ENCODE measurements around the gene CYTL1.
"Not testable (repeated sequence)": the region's sequence is repeated elsewhere in the genome, so short reads cannot be mapped to it uniquely, and the experiment has no call there.

Gene CYTL1

DNA sequence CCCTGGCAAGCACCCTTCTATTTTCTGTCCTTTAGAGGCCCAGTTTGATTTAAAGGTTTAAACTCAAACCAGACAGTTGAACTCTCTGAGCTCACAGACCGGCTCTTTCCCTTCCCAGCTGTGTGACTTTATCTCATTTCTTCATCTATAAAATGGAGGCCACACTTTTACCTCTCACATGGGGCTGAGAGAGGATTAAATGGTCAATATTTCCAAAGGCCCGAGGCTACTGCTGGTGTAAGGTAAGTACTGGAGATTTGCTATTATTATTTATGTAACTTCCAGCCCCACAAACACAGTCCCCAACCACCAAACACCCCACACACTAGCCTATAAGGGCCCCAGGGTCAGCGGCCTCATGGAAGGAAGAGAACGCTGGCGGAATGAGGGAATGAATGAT, 13.6 kb upstream of the CYTL1 start:
- no peak for DNase-seq

DNA sequence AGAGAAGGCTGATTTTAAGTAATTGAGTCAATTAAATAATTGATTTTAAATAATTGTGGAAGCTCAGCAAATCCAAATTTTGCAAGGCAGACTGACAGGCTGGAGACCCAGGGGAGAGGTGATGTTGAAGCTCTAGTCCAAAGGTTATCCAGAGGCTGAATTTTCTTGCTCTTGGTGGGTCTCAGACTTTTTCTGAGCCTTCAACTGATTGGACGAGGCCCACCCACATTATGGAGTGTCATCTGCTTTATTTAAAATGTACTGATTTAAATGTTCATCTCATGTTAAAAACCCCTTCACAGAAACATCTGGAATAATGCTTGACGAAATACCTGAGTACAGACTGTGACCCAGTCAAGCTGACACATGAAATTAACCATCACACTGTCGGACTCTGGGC, 11.7 kb upstream of the CYTL1 start:
- no peak for DNase-seq

DNA sequence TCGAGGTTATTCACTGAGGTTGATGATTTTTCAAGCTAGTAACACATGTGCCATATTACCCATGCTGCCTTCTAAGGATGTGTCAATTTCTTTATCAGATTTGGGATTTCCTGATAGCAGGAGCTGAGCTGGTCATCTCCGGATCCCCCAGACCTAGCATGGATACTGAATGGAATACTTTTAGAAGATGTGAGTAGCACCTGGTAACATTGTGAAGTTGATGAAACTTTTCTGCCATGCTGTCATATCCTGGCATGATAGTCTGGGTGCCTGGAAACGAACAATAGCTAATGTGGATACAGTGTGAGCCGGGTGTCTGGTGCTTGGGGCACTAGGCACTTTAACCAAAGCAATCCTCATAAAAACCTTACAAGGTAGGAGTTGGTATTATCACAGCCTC, 11.0 kb upstream of the CYTL1 start:
- DNase-seq, result no peak

DNA sequence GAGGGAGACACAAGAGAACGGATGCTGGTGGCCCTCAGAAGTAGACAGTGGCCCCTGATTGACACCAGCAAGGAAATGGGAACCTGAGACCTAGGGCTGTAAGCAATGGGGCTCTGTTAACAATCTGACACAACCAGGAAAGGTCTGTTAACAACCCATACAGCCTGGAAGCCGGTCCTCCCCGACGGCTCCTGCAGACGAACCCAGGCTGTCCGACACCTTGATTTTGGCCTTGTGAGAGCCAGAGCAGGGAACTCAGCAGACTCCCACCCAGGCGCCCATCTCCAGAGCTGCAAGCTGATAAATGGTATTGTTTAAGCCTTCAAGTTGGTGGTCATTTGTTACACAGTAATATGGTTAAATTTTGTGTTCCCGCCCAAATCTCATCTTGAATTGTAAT, 10.2 kb upstream of the CYTL1 start:
- DNase-seq, result no peak

DNA sequence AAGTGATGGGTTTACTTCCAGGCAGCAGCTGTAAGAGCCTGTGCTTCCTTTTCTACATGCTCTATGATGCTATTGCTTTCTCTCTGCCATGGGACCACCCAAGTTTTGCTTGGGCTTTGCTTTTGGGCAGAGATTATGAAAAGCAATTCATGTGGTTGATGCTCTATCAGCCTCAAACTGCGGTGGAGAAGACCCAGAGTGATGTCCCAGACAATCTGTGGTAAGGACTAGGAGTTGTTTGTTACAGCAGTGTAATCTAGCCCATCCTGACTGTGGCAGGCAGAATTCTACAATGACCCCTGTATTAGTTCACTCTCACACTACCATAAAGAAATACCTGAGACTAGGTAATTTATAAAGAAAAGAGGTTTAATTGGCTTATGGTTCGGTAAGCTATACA, 9.2 kb upstream of the CYTL1 start:
- DNase-seq, result no peak

DNA sequence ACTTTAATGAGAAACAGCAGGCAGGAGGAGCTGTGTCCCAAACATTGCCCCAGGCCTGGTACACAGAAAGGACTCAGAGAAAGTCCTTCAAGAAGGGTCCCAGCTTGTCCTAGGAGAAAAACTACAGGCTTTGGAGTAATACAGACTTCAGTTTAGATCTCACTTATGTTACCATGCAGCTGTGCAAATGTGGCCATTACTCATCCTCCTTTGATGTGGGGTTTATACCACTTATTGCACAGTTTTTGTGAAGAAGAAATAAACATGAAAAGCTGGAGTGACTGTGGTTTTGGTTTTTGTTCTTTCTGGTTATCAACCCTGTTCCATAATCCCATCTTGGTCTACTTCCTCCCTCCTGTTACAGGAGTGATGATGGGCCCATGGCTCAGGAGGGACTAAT, 8.1 kb upstream of the CYTL1 start:
- no peak for DNase-seq

DNA sequence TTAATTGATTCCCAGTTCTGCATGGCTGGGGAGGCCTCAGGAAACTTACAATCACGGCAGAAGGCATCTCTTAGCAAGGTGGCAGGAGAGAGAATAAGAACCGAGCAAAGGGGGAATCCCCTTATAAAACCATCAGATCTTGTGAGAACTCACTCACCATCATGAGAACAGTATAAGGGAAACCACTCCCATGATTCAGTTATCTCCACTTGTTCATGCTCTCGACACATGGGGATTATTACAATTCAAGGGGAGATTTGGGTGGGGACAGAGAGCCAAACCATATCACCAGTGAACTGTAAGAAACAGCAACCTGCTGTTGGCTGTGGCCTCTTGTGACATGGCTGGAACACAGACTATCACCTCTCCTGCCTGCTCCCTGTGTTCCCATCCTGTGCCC, 7.1 kb upstream of the CYTL1 start:
- no peak for DNase-seq

DNA sequence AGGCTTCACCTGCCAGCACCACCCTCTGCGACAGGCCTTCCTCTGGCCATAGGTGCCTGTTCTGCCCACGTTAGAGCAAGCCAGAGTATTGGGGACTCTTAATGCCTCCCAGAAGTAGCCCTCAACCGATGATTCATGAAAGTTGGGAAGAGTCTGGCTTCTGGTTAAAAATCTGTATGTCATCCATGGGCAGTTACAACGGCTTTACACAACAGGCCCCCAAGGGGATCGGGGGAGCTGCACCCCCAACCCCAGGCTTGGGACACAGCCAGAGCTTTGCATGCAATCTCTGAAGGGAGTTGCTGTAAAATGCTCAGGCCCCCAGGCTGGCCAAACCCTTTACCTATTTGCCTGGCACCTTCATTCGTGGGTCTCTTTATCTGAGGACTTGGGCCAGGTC, 5.4 kb upstream of the CYTL1 start:
- no peak for DNase-seq

DNA sequence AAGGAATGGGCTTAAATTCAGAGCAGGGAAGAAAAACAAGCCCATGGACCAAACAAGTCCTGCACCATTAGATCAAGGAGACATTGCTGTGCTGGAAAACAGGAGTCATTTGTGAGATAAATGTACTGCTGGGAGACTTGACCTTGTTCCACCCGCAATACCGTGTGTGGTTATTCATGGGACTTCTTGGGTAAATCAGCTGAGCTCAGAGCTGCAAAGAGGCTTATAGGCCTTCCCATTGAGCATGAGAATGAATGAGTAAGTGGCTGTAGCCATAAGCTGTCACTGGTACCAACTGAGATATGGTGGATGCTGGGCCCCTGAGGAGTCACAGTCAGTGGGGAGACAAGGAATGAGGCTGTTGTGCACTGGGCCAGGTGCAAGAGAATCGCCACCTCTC, 2.3 kb upstream of the CYTL1 start:
- no peak for DNase-seq

DNA sequence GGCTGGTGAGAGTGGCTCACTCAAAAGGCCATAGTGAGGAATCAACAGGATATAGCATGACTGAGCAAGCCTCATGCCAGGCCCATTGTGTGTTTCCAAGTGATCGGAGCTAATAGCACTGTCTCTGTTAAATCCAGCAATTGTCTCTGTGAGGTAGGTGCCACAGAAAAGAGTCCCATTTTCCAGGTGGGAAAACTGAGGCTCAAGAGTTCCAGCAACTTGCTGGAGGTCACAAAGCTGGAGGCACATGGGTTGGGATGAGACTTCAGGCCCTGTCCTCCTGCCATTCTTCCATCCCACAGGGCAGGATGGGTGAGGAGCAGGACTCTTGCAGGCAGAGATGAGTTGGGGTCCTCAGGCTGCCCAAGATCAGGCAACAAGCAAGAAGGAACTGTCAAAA, 1.1 kb upstream of the CYTL1 start:
- DNase-seq, result no peak

DNA sequence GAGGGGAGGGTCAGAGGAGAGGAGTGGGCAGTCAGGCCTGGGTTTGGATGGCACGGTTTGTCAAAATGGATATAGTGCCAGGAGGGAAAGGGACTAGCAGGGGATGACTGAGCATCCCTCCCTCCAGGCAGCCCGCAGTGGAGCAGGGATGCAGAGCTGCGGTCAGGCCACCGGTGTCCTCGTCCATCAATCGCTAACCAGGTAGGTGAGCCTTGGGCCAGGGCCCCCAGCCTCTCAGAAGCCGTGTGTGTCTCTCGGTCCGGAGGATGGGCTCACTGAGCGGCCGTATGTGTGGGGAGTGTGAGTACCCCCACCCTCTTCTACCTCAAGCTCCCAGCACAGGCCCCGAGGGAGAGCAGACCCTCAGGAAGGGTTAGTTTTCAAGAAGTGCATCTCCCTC, 538 bp upstream of the CYTL1 start:
- DNase-seq, result no peak

DNA sequence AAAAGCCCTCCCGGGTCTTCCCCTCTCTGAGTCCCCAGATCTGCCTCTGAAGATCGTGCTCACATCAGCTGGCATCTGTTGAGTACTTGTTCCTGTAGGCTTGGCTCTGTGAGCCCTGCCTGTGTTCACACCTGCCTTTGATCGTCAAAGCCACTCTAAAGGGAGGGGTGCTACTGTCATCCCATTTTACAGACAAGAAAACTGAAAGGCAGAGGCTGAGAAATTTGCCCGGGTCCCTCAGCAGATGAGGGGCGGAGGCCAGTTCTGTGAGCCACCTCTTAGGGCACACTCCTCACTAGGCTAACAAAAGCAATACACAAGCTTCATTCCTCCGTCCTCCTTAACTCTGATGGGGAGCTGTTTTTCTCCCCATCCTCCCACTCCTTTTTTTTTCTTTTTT, 655 bp downstream of the CYTL1 start:
- no peak for DNase-seq

DNA sequence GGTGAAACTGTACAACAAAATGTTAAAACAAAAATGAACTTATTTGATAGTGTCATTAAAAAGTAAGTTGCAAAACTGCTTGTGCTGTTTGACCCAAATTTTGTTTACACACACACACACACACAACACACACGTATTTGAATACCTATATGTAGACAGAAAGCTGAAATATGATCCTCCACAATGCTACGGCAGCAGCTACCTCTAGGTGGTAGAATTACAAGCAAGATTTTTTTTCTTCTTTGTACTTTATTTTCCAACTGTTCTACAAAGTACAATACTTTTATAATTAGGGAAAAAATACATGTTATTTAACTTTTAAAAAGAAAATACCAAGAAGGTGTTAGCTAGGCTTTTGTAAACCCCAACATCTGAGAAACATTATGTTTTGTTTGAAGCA, 1.2 kb downstream of the CYTL1 start:
- DNase-seq, result no peak

DNA sequence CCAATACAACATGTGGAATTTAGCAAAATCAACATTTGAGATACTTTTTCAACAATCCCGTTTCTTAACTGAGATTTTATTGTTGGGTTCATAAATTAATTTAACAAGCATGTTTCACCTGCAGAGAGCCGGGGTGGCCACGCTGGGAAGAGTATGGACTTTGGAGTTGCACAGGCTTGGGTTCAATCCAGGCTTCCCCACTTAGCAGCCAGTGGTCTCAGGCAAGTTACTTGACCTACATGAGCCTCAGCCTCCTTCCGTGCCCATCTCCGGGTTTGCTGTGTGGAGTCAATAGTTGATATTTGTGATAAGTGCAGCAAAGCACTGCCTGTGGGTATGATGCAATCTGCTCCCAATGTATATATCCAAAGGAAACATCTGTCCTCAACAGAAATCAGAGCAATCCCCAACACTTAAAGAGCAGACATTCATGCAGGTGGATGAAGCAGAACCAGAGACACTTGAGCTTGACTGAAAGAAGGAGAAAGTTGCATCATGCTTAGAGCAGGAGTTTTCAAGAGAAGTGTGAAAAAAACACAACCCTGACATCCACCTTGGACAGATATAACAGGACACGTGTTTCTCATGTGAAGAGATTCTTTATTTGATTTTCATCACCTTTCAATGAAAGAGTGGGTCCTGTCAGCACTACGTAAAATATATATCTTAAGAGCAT, 5.1 kb downstream of the CYTL1 start:
- DNase-seq, result no peak

DNA sequence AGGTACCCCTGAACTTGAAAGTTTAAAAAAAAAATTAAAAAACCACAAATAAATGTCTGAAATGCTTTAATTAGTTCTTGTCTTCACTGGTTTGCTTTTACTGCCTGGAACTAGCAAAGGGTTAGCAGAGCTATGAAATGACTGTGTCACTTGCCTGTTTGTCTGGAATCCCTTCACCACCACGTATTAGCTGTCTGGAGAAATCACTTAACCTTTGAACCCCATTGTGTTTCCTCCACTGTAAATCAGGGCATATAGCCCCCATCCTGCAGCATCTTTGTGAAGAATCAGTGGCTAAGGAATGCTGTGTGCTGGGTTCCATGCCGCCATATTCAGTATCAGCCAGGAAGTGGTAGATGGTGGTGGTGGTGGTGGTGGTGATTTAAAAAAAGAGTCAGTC, 6.3 kb downstream of the CYTL1 start:
- DNase-seq, result no peak

DNA sequence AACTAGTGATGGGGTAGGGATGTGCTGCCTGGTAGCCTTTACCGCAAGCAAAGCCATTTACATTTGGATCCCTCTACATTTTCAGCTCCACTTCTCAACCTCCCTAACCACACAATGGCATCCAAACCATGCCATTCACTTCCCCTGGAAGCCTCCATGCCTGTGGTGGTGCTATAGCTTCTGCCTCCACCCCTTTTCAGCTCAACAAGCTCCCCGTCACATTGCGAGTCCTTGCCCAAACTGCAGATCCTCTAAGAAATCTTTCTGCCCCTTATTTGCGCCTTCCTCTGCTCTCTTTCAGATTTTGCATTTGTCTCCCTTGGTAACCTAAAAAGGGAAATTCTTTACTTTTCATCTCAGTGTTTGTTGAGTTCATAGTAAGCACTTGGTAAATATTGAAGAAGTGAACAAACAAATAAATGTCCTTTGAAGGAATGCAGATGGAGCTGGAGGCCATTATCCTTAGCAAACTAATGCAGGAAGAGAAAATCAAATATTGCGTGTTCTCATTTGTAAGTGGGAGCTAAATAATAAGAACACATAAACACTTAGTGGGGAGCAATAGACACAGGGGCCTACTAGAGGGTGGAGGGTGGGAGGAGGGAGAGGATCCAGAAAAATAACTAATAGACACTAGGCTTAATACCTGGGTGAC, 6.9 kb downstream of the CYTL1 start:
- DNase-seq, result no peak

DNA sequence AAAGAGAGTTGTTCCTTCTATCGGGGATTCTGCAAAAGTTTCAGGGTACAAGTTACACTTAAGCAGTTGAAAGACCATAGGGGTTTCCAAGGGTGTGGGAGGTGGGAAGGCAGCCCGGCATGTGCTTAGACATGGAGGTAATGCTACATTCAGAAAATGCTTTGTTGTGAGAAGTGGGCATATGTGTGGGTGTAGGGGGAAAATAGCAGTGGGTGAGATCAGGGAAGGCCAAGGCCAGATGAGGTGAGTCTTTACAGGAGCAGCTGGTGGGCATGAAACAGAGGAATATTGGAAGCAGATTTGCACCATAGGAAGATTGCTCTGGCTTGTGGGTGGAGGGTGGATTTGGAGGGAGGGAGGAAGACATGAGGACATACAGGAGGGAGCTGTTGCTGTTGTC, 8.3 kb downstream of the CYTL1 start:
- no peak for DNase-seq

DNA sequence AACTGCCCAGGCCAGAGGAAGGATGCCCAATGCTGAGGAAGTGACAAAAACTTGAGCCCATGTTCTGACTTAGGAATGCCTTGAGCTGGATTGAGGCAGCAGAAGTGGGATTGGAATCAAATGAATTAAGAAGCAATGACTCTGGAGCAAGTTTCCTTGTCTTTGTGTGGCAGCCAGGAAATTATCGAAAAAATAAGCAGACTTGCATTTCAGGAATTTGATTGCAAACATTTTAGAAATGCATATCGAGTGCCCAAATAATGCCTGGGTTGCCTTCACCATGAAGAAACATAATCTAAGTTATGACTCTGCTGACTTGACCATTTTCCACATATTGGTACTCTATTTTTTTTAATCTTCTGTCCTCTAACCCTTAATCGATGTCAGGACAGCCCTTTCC, 9.5 kb downstream of the CYTL1 start:
- DNase-seq, result no peak

DNA sequence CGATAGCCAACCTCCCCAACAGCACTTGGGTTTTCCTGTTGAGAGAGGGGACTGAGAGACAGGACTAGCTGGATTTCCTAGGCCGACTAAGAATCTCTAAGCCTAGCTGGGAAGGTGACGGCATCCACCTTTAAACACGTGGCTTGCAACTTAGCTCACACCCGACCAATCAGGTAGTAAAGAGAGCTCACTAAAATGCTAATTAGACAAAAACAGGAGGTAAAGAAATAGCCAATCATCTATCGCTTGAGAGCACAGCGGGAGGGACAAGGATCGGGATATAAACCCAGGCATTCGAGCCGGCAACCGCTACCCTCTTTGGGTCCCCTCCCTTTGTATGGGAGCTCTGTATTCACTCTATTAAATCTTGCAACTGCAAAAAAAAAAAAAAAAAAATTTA, 12.3 kb downstream of the CYTL1 start:
- DNase-seq, result not testable (repeated sequence)

DNA sequence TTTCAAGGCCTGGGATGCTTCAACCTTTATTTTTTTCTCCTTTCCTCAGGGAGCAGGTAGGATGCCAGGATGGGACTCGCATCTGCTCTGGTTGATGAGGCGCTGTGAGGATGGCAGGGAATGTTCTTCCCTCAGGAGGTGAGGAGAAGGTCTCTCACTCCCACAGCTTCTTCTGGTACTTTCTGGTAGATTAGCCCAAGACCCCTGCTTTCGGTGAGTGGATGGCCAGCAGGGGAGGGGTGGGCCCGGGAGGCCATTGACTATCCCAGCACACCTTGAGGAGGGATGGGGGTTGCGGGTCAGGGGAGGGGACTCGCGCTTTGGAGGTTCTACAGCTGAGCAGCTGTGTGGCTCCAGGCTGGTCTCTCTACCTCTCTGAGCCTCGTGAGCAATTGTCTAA, 14.8 kb downstream of the CYTL1 start:
- DNase-seq, result no peak

DNA sequence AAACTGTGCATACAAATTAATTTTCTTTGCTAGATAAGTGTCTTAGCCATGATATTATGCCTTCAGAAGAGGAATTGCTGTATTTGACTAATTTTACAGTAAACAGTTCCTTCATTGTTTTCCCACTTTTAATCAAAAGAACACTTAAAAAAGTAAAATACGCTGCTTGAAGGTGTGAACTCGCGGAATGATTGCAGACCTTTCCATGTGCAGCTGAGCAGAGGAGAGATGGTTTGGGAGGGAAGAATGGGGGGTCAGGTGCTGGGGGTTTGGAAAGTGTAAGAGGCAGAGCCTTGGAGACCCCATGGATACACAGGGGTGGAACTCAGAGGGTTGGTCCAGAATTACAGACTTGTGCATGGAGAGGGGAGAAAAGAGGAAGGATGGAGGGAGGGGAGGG, 15.3 kb downstream of the CYTL1 start:
- no peak for DNase-seq

DNA sequence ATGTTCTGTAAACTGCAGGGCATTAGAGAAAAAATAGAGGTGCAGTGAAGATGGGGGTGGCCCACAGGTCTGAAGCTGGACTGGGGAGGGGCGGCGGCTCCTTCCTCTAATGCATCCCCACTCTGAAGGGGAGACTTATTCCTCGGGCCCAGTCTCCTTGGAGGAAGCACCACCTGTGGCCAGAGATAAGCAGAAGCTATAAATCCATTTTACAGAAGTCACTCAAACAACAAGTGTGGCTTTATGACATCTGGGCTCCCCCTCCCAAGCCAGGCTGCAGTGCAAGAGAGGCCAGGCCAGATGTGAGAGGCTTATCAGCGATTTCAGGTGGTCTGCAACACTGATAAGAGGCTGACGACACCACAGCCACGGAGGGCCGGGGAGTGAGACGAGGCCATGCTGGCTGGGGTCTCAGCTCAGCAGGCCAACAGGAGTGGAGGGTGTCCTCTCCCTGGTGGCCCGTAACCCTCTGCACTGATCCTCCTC, 15.8 kb downstream of the CYTL1 start:
- DNase-seq, result no peak

DNA sequence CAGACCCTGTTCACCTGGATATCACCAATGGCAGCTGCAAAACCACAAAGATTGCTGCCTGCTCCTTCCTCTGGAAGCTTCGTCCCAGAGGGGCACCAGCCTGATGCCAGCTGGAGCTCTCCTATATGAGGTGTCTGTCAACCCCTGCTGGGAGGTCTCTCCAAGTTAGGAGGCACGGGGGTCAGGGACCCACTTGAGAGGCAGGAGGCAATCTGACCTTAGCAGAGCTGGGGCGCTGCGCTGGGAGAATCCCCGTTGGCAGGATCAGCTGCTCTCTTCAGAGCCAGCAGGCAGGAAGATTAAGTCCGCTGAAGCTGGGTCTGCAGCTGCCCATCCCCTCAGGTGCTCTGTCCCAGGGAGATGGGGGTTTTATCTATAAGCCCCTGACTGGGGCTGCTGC, 17.6 kb downstream of the CYTL1 start:
- DNase-seq, result not testable (repeated sequence)

DNA sequence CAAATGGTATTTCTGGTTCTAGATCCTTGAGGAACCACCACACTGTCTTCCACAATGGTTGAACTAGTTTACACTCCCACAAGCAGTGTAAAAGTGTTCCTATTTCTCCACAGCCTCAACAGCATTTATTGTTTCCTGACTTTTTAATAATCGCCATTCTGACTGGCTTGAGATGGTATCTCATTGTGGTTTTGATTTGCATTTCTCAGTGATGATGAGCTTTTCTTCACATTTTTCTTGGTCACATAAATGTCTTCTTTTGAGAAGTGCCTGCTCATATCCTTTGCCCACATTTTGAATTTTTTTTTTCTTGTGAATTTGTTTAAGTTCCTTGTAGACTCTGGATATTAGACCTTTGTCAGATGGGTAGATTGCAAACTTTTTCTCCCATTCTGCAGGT, 22.3 kb downstream of the CYTL1 start:
- not testable (repeated sequence) for DNase-seq

DNA sequence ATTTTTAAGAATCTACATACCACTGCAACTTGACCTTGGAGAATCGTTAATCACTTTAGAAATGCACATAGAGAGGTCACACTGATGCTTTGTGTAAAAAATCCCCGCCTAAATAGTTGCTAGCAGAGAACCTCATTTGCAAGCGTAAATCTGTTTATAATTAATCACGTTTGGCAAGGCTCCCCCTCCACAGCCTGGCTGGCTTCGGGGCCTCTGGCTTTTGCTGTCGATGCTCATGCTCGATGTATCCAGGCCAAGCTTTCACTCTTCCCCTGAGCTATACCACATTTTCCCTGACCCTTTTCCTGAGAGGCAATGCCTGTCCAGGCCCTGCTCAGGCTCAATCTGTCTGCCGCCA, 23.4 kb downstream of the CYTL1 start:
- no peak for DNase-seq
